Midbrain (tissue), 1 donor: ENCODE measurements around the gene OR4D1.
"Not testable (repeated sequence)": the region's sequence is repeated elsewhere in the genome, so short reads cannot be mapped to it uniquely, and the experiment has no call there.

ENCODE experiments used
- DNase-seq: peaks from one replicate; lab custom pipeline; 2025; lab: John Stamatoyannopoulos, UW

The OR4D1 gene

GRCh38 chr17:58147930-58148434 lies at the start of gene OR4D1:
TSS of gene OR4D1 (plus strand) at chr17:58148384. CDS start at chr17:58155154, 6,770 bp downstream.
- DNase-seq, result no peak

GRCh38 chr17:58100506-58100905 lies 47.7 kb upstream of the OR4D1 start:
- no peak for DNase-seq

- not testable (repeated sequence) for DNase-seq
These were observed 46.3 kb upstream of the OR4D1 start for GRCh38 chr17:58101898-58102297.

- DNase-seq, result no peak
These were observed 43.1 kb upstream of the OR4D1 start for GRCh38 chr17:58105093-58105492.

GRCh38 chr17:58107306-58107705 lies 40.9 kb upstream of the OR4D1 start:
- DNase-seq, result no peak

GRCh38 chr17:58109197-58109596 lies 39.0 kb upstream of the OR4D1 start:
- no peak for DNase-seq

GRCh38 chr17:58110012-58110411 lies 38.2 kb upstream of the OR4D1 start:
- no peak for DNase-seq

- no peak for DNase-seq
These were observed 36.5 kb upstream of the OR4D1 start for GRCh38 chr17:58111676-58112075.

- DNase-seq, result peak; percentile 79
These were observed 35.1 kb upstream of the OR4D1 start for GRCh38 chr17:58112970-58113631.

GRCh38 chr17:58113947-58114346 lies 34.2 kb upstream of the OR4D1 start:
- DNase-seq, result no peak

- DNase-seq, result no peak
These were observed 30.8 kb upstream of the OR4D1 start for GRCh38 chr17:58117382-58117781.

- DNase-seq, result no peak
These were observed 28.7 kb upstream of the OR4D1 start for GRCh38 chr17:58119491-58119890.

GRCh38 chr17:58120195-58120822 lies 27.9 kb upstream of the OR4D1 start:
- peak; percentile 0 for DNase-seq

- peak; percentile 0 for DNase-seq
These were observed 26.3 kb upstream of the OR4D1 start for GRCh38 chr17:58121925-58122324.

- DNase-seq, result no peak
These were observed 20.3 kb upstream of the OR4D1 start for GRCh38 chr17:58127846-58128245.

- DNase-seq, result not testable (repeated sequence)
These were observed 15.5 kb upstream of the OR4D1 start for GRCh38 chr17:58132697-58133096.

GRCh38 chr17:58136669-58137279 lies 11.4 kb upstream of the OR4D1 start:
- DNase-seq, result no peak

- DNase-seq, result no peak
These were observed 6.7 kb upstream of the OR4D1 start for GRCh38 chr17:58141505-58141904.

- not testable (repeated sequence) for DNase-seq
These were observed 4.8 kb upstream of the OR4D1 start for GRCh38 chr17:58143335-58143734.

- no peak for DNase-seq
These were observed 3.4 kb upstream of the OR4D1 start for GRCh38 chr17:58144801-58145200.

- DNase-seq, result no peak
These were observed 425 bp downstream of the OR4D1 start for GRCh38 chr17:58148609-58149008.

GRCh38 chr17:58150394-58150793 lies 2.2 kb downstream of the OR4D1 start:
- DNase-seq, result no peak

- DNase-seq, result no peak
These were observed 4.9 kb downstream of the OR4D1 start for GRCh38 chr17:58153046-58153445.
